ENCODE data around the gene ZP4.

ZP4 gene

GRCh38 chr1:237895630-237896029, 4.9 kb upstream of the ZP4 start:
- DNase-seq (ENCODE audit: low read depth), result no peak
- in situ Hi-C loops (cut with HindIII; ENCODE audit: low sequenced_read_pairs), result no loop called here
- H3K4me3 ChIP-seq (ENCODE audit: low read depth, low read length), result no peak overlapping the region
- TF ChIP-seq, protein P1, sequence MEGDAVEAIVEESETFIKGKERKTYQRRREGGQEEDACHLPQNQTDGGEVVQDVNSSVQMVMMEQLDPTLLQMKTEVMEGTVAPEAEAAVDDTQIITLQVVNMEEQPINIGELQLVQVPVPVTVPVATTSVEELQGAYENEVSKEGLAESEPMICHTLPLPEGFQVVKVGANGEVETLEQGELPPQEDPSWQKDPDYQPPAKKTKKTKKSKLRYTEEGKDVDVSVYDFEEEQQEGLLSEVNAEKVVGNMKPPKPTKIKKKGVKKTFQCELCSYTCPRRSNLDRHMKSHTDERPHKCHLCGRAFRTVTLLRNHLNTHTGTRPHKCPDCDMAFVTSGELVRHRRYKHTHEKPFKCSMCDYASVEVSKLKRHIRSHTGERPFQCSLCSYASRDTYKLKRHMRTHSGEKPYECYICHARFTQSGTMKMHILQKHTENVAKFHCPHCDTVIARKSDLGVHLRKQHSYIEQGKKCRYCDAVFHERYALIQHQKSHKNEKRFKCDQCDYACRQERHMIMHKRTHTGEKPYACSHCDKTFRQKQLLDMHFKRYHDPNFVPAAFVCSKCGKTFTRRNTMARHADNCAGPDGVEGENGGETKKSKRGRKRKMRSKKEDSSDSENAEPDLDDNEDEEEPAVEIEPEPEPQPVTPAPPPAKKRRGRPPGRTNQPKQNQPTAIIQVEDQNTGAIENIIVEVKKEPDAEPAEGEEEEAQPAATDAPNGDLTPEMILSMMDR (IDR thresholded peaks at IDR 0.05; ENCODE audit: low read depth, low read length, missing control alignments), result no peak

- no peak for DNase-seq (ENCODE audit: low read depth)
- no peak overlapping the region for H3K4me3 ChIP-seq (ENCODE audit: low read depth, low read length)
- TF ChIP-seq, protein P1 (IDR thresholded peaks at IDR 0.05; ENCODE audit: low read depth, low read length, missing control alignments), result no peak
- in situ Hi-C loops (cut with HindIII; ENCODE audit: low sequenced_read_pairs), result no loop called here
Measured at GRCh38 chr1:237894131-237894530, 3.4 kb upstream of the ZP4 start.

DNA sequence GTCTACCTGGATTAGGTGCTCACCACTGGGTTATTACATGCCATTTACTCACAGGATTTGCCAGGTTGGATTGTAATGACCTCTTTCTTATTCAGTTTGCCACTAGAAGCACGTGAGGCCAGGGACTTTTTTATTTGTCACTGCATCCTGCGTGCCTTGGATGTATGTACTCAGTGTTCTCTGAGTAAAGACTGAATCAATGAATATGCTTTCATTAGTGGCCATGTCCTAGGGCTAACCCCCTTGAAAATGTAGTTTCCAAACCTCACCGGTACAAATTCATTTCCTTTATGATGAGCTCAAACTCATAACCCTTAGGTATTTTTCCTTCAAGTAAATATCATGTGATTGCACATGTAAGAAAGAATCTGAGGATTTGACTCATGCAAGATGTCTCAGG, 1.3 kb upstream of the ZP4 start:
- TF ChIP-seq, protein P1 (IDR thresholded peaks at IDR 0.05; ENCODE audit: low read depth, low read length, missing control alignments), result no peak
- H3K4me3 ChIP-seq (ENCODE audit: low read depth, low read length), result no peak overlapping the region
- no peak for DNase-seq (ENCODE audit: low read depth)
- in situ Hi-C loops (cut with HindIII; ENCODE audit: low sequenced_read_pairs), result no loop called here

GRCh38 chr1:237891266-237891665, 544 bp upstream of the ZP4 start:
- no peak overlapping the region for H3K4me3 ChIP-seq (ENCODE audit: low read depth, low read length)
- in situ Hi-C loops (cut with HindIII; ENCODE audit: low sequenced_read_pairs), result no loop called here
- TF ChIP-seq, protein P1 (IDR thresholded peaks at IDR 0.05; ENCODE audit: low read depth, low read length, missing control alignments), result no peak
- no peak for DNase-seq (ENCODE audit: low read depth)

DNA sequence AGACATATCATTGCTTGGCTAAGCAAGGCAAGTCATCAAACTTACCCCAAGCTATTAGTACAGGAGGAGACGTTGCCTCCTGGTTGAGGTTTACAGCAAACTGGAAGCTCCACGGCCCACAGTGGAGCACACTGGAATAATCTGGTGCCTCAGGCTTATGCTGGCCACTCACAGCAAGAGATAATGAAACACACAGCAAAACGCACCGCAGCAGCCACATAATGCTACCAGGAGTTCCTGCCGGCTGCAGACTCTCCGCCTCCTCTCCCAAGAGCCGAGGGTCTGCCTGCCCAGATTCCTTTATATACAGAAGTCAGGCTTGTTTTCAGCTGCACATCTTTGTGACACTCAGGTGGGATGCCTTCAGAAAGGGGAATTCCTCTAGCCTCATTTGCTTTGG, 306 bp downstream of the ZP4 start:
- in situ Hi-C loops (cut with HindIII; ENCODE audit: low sequenced_read_pairs), result no loop called here
- no peak overlapping the region for H3K4me3 ChIP-seq (ENCODE audit: low read depth, low read length)
- TF ChIP-seq, protein P1 (IDR thresholded peaks at IDR 0.05; ENCODE audit: low read depth, low read length, missing control alignments), result no peak
- no peak for DNase-seq (ENCODE audit: low read depth)

DNA sequence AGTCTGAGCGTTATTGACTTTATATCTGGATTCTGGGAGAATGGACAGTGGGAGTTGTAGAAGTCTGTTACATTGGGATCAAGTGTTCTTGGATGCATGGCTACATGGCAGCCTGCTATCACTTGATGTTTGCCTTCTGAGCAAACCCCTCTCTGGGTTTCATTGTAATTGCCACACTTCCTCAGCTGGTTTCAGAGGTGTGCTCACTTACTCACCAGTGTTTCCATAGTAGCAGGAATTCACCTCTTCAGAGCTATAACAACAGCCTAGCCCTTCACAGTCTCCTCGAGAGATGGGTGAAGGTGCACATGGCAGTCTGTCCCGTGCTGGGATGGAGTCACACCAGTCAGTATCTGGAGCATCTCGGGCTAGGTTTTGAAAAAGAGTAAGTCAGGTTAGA, 2.6 kb downstream of the ZP4 start:
- DNase-seq (ENCODE audit: low read depth), result no peak
- in situ Hi-C loops (cut with HindIII; ENCODE audit: low sequenced_read_pairs), result no loop called here
- no peak overlapping the region for H3K4me3 ChIP-seq (ENCODE audit: low read depth, low read length)
- TF ChIP-seq, protein P1 (IDR thresholded peaks at IDR 0.05; ENCODE audit: low read depth, low read length, missing control alignments), result no peak

- in situ Hi-C loops (cut with HindIII; ENCODE audit: low sequenced_read_pairs), result no loop called here
- no peak overlapping the region for H3K4me3 ChIP-seq (ENCODE audit: low read depth, low read length)
Measured at GRCh38 chr1:237887542-237887941, 3.2 kb downstream of the ZP4 start.

More at GRCh38 chr1:237887542-237887941, 3.2 kb downstream of the ZP4 start:
- no peak for DNase-seq (ENCODE audit: low read depth)
- TF ChIP-seq, protein P1 (IDR thresholded peaks at IDR 0.05; ENCODE audit: low read depth, low read length, missing control alignments), result no peak
